Measurements from ENCODE around the gene MTARC2.

GRCh38 chr1:220776254-220776653 lies 28.1 kb downstream of the MTARC2 start:
- TF ChIP-seq CTCF (IDR thresholded peaks at IDR 0.05) = no peak
- no peak for TF ChIP-seq RELA (CRISPR knock-in tag; IDR thresholded peaks at IDR 0.05; ENCODE audit: borderline replicate concordance)
- no peak for TF ChIP-seq ESRRA (CRISPR knock-in tag; IDR thresholded peaks at IDR 0.05; ENCODE audit: borderline replicate concordance)
- TF ChIP-seq E2F5 (CRISPR knock-in tag; IDR thresholded peaks at IDR 0.05) = no peak
